Activated CD8-positive, alpha-beta memory T cell treated with anti-CD3 and anti-CD28 coated beads for 4 hours (primary cell): ENCODE measurements around the gene SLC6A19.
"Not testable (repeated sequence)": the region's sequence is repeated elsewhere in the genome, so short reads cannot be mapped to it uniquely, and the experiment has no call there.

Experiments used
- DNase-seq, 2 donors: peaks; one replicate each; pipeline ENCODE4 v3.0.0-alpha.2; 2020; ENCODE audit warnings: low read depth in 2 of 2

SLC6A19 gene

GRCh38 chr5:1222621-1223277, 21.4 kb downstream of the SLC6A19 start:
- no peak for DNase-seq

GRCh38 chr5:1223278-1223670, 21.9 kb downstream of the SLC6A19 start:
- DNase-seq: no peak

GRCh38 chr5:1224631-1225030, 23.2 kb downstream of the SLC6A19 start:
- DNase-seq: no peak

GRCh38 chr5:1225081-1225480, 23.7 kb downstream of the SLC6A19 start, which contains the start of gene SLC6A18:
SLC6A18 (plus strand) TSS chr5:1225381; CDS start chr5:1225478, 97 bp downstream.
- DNase-seq: no peak

- no peak for DNase-seq
Measured at GRCh38 chr5:1226231-1226630, 24.8 kb downstream of the SLC6A19 start.

DNA sequence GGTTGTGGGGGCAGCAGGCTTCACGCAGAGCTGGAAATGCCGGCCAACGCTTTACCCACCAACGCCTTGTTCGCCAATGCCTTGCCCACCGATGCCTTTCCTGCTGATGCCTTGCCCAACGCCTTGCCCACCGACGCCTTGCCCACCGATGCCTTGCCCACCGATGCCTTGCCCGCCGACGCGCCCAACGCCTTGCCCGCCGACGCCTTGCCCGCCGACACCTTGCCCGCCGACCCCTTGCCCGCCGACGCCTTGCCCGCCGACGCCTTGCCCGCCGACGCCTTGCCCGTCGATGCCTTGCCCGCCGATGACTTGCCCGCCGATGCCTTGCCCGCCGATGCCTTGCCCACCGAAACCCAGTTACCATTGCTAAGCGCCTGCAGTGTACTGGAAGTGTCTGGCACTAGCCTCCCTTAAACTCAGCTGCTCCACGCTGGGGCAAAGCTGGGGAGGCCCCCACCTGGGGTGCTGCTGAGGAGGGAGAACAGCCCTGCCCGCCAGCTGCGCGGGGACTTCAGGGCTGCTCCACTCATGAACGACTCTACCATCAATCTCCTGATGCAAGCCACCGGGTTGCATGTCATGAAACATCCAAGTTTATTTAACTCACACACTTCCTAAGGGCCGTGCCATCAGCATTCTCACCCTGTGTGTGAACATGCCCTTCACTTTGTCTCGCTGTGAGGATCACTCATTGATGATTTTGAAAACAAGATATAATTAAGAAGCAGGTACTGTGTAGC, 25.6 kb downstream of the SLC6A19 start:
- no peak for DNase-seq

DNA sequence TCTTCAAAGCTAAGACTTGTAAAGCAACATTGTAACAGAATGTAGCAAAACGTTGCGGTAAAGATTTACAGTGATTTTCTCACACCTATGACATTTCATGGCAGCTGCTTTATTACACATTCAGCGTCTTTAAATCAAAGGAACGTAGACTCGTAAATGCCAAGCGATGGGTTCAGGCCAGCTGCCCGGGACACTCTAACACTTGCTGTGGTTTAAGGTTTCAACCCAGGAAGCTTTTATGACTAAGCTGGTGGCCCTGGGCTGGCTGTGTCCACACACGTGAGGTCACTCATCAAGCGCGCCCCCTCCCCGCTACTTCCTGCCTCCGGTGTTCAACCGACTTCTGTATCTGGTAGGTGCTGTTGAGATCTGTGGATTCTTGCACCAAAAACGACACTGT, 26.3 kb downstream of the SLC6A19 start:
- no peak for DNase-seq

DNA sequence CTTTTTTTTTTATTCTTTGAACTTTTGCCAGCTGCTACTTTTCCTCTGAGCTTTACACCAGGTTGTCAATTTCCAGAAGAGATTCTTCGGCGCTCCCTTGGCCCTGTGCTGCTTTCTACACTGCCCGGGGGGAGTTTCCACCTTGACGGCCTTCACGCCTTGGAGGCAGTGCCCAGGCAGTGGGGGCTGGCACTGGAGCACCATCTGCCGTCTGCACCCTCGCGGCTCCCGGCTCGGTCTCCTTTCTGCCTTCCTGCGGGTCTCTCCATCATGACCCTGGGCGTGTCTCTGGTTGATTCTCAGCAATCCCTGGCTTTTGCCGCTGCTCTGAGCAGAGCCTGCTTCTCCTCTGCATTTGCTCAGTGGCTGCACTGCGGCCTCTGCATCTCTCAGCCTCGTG, 26.7 kb downstream of the SLC6A19 start:
- no peak for DNase-seq

DNA sequence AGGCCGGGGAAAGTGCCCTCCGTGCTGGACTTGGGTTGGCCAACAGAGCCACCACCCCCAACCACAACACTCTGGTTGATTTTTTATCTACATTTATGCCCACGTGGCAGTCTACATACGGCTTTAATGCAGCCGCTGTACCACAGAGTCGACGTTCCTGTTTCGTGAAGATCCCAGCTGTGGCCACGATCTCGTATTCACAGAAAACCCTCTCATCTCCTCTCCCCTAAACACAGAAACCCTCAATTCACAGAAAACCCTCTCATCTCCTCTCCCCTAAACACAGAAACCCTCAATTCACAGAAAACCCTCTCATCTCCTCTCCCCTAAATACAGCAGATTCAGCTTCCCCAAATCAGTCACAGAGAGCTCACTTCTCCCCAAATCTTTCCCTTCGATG, 27.6 kb downstream of the SLC6A19 start:
- DNase-seq: not testable (repeated sequence)

DNA sequence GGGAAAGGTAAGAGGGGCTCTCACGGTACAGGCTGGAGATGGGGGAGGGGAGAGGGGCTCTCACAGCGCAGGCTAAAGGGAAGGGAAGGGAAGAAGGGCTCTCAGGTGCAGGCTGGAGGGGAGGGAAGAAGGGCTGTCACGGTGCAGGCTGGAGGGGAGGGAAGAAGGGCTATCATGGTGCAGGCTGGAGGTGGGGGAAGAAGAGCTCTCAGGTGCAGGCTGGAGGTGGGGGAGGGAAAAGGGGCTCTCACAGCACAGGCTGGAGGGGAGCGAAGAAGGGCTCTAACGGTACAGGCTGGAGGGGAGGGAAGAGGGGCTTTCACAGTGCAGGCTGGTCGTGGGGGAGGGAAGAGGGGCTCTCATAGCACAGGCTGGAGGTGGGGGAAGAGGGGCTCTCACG, 28.4 kb downstream of the SLC6A19 start:
- DNase-seq: no peak

DNA sequence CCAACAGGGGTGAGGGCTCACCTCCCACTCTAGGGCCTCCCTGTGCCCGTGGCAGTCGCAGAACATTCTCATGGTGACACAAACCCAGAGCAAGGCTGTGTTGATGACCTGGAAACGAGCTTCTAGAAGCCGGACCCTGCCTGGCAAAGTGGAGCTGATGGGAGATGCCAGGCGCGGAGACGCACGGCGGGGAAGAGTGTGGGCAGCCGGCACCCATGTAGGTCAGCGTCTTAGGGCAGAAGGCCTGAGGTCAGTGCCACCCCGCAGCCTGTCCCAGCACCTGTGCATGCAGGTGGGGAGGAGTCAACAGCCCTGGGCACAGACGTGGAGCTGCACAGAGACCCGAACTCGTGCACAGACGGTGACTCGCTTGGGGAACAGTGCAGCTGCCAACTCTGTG, 29.2 kb downstream of the SLC6A19 start:
- no peak for DNase-seq

- no peak for DNase-seq
Measured at GRCh38 chr5:1231354-1231905, 30.0 kb downstream of the SLC6A19 start.

- no peak for DNase-seq
Measured at GRCh38 chr5:1232780-1233179, 31.4 kb downstream of the SLC6A19 start.

- no peak for DNase-seq
Measured at GRCh38 chr5:1235379-1235778, 34.0 kb downstream of the SLC6A19 start.

GRCh38 chr5:1235838-1236237, 34.4 kb downstream of the SLC6A19 start:
- no peak for DNase-seq

DNA sequence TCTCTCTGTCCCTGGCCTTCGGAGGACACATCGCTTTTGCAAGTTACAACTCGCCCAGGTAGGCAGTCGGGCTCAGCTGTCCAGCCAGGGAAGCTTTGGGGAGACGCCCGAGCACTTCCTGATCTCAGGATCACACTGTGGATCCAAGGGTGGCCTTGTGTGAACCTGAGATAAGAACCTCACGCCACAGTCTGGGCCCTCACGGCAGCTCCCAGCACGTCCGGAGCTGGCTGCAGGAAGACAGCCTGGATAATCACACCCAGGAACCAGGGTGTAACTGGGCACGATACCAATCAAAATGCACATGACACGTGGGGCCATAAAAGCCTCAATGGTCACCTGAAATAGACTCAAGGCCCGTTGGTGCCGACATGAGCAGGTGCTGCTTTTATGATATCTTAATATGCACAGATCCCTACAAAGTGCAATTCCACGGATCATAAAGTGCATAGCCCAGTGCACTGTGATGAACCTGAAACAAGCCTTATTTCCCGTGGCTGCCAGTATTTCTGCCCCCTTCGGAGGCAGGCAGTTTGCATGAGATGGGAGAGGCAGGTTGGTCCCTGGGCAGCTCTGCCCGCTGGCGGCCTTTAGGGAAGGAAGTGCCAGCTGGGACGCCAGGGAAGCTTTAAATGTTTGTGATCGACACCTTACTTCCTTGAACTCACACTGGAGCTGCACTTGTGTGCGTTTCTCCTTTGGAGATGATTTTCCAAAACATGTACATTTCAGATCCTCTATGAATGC, 38.3 kb downstream of the SLC6A19 start:
- DNase-seq: no peak

DNA sequence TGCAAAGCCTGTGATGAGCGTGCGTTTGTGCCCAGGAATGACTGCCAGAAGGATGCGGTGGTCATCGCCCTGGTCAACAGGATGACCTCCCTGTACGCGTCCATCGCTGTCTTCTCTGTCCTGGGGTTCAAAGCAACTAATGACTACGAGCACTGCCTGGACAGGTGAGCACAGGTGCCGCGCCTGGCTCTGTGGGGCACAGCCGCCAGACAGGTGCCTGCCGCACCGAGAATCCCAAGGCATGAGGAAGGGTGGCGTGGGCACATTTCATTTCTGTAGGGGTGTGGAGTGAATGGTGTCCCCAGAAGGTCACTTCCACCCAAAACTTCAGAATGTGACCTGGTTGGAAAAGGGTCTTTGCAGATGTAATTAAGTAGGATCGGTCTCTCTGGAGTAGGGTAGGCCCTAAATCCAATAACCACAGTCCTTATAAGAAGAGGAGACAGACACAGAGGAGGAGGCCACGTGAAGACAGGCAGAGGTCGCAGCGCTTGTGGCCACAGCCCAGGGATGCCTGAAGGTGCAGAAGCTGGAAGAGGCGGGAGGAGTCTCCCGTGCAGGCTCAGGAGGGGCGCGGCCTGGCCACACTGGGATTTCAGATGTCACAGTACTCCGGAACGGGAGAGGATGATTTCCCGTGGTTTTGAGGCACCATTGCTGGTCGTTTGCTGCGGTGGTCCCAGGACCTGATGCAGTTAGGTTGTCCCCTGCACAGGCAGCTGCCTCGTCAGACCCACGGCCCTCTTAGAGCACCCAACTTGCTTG, 39.3 kb downstream of the SLC6A19 start:
- DNase-seq: no peak

DNA sequence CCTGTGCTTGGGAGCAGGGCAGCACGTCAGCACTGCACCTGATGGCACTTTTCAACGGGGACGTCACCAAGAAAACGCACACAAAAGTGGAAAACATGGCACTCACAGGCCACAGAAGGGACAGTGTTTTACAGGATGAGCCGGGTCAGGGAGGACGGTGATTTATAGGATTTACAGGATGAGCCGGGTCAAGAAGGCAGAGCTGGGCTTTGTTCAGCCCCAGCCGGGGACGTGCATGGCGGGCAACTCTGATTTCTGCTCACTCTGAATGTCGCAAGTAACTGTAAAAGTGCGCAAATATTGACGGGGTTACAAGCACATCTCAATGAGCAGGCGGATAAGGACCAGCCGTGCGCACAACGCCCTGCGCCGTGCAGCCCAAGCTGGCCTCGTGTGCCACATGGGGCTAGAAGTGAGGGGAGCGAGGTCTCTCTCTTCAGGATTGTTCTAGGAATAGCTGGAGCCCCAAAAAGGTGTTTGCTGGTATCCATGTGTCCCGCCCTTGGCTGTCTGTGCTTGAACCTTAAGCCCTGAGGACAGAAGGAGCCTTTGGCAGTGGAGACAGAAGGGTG, 40.2 kb downstream of the SLC6A19 start:
- DNase-seq: no peak

GRCh38 chr5:1242733-1243486, 41.5 kb downstream of the SLC6A19 start:
- DNase-seq: no peak

GRCh38 chr5:1243487-1244130, 42.2 kb downstream of the SLC6A19 start:
- no peak for DNase-seq
